Glutamatergic neuron (in vitro differentiated cells): Measurements from ENCODE around the gene ARHGAP28. TPM values are rescaled to one million over a fixed set of nuclear protein-coding genes. Genes with fewer than 3 reads are reported as not detected.

Experiments used
- DNase-seq: peaks from one replicate; pipeline ENCODE4 v3.0.0; 2022
- H3K27ac Mint-ChIP-seq: one replicate; pipeline ENCODE4 v1.8.0; 2020; ENCODE audit warnings: mild to moderate bottlenecking, mixed read lengths, inconsistent platforms; ENCODE audit not compliant: unreplicated experiment
- H3K27me3 Mint-ChIP-seq: one replicate; pipeline ENCODE4 v1.8.0; 2020; ENCODE audit warnings: mild to moderate bottlenecking, moderate library complexity, mixed read lengths, inconsistent platforms; ENCODE audit not compliant: unreplicated experiment
- H3K36me3 Mint-ChIP-seq: one replicate; pipeline ENCODE4 v1.8.0; 2020; ENCODE audit warnings: mild to moderate bottlenecking, mixed read lengths, inconsistent platforms; ENCODE audit not compliant: unreplicated experiment
- H3K4me1 Mint-ChIP-seq: one replicate; pipeline ENCODE4 v1.8.0; 2020; ENCODE audit warnings: mild to moderate bottlenecking, low read depth, mixed read lengths, inconsistent platforms; ENCODE audit not compliant: unreplicated experiment
- H3K4me3 Mint-ChIP-seq: one replicate; pipeline ENCODE4 v1.8.0; 2020; ENCODE audit warnings: mild to moderate bottlenecking, mixed read lengths, inconsistent platforms; ENCODE audit not compliant: unreplicated experiment
- H3K9me3 Mint-ChIP-seq: one replicate; pipeline ENCODE4 v1.8.0; 2020; ENCODE audit warnings: mild to moderate bottlenecking, moderate library complexity, mixed read lengths, inconsistent platforms; ENCODE audit not compliant: unreplicated experiment
- CTCF ChIP-seq: fragments of 200-600 bp; sonication (generic); IDR thresholded peaks from one replicate; pipeline ENCODE4 v1.5.0; 2021; ENCODE audit not compliant: partially characterized antibody, unreplicated experiment
- total RNA-seq: library from RNA; stranded (reverse); fragmentation: NEBNext Ultra II Directional; extraction: Animal tissue kit (Norgen Biotek cat#: 25700); gene quantifications from one replicate; pipeline ENCODE4 v1.2.1, GENCODE V29; 2021; ENCODE audit not compliant: unreplicated experiment

ARHGAP28 gene
- total RNA-seq, 1 donor from 2014 or later: 36.8 TPM

GRCh38 chr18:6960124-6960523 is 230.6 kb downstream of the ARHGAP28 start:
- no peak overlapping the region for H3K27ac Mint-ChIP-seq
- TF ChIP-seq CTCF: no peak
- H3K36me3 Mint-ChIP-seq: peaks cover 8% of the 10 kb centered on the region
- H3K9me3 Mint-ChIP-seq: no peaks in the 10 kb centered on the region
- H3K27me3 Mint-ChIP-seq: no peaks in the 10 kb centered on the region
- no peak for DNase-seq
- H3K4me3 Mint-ChIP-seq: no peak overlapping the region
- H3K4me1 Mint-ChIP-seq: no peaks in the 10 kb centered on the region

- Mint-ChIP-seq H3K36me3 (peaks cover 8% of the 10 kb centered on the region), H3K27ac (no peak overlapping the region), H3K27me3 (no peaks in the 10 kb centered on the region), H3K9me3 (no peaks in the 10 kb centered on the region), H3K4me3 (no peak overlapping the region), H3K4me1 (no peaks in the 10 kb centered on the region)
- no peak for DNase-seq
- TF ChIP-seq CTCF: no peak
These were observed 231.1 kb downstream of the ARHGAP28 start for GRCh38 chr18:6960656-6961055.

- no peak overlapping the region for H3K4me3 Mint-ChIP-seq
- H3K9me3 Mint-ChIP-seq: no peaks in the 10 kb centered on the region
- no peak overlapping the region for H3K27ac Mint-ChIP-seq
- peaks cover 8% of the 10 kb centered on the region for H3K36me3 Mint-ChIP-seq
- no peak for TF ChIP-seq CTCF
- DNase-seq: no peak
- no peaks in the 10 kb centered on the region for H3K27me3 Mint-ChIP-seq
- H3K4me1 Mint-ChIP-seq: no peaks in the 10 kb centered on the region
These were observed 231.8 kb downstream of the ARHGAP28 start for GRCh38 chr18:6961331-6961730.

- no peak overlapping the region for H3K4me3 Mint-ChIP-seq
- H3K27me3 Mint-ChIP-seq: no peaks in the 10 kb centered on the region
- no peak overlapping the region for H3K27ac Mint-ChIP-seq
- H3K4me1 Mint-ChIP-seq: no peaks in the 10 kb centered on the region
- TF ChIP-seq CTCF: no peak
- H3K9me3 Mint-ChIP-seq: no peaks in the 10 kb centered on the region
- H3K36me3 Mint-ChIP-seq: peaks cover 8% of the 10 kb centered on the region
- no peak for DNase-seq
These were observed 233.3 kb downstream of the ARHGAP28 start for GRCh38 chr18:6962571-6963451.

GRCh38 chr18:6963452-6964097 is 234.1 kb downstream of the ARHGAP28 start:
- no peaks in the 10 kb centered on the region for H3K4me1 Mint-ChIP-seq
- H3K9me3 Mint-ChIP-seq: no peaks in the 10 kb centered on the region
- H3K4me3 Mint-ChIP-seq: no peak overlapping the region
- H3K27ac Mint-ChIP-seq: no peak overlapping the region
- no peak for TF ChIP-seq CTCF
- H3K27me3 Mint-ChIP-seq: no peaks in the 10 kb centered on the region
- no peak for DNase-seq
- peaks cover 8% of the 10 kb centered on the region for H3K36me3 Mint-ChIP-seq
